Measurements from ENCODE around the gene OOSP4A.

Gene OOSP4A

GRCh38 chr11:59954219-59954847 lies 9.5 kb upstream of the OOSP4A start (continued):
- TF ChIP-seq ZNF223 (tag by site-specific recombination; IDR thresholded peaks at IDR 0.05) (no peak), KLF17 (tag by site-specific recombination; IDR thresholded peaks at IDR 0.05) (no peak), REPIN1 (tag by site-specific recombination; IDR thresholded peaks at IDR 0.05; ENCODE audit: low read depth) (no peak), OSR2 (tag by site-specific recombination; IDR thresholded peaks at IDR 0.05) (no peak), ZNF791 (tag by site-specific recombination; IDR thresholded peaks at IDR 0.05) (no peak)

- TF ChIP-seq PRDM10 (tag by site-specific recombination; IDR thresholded peaks at IDR 0.05) (no peak), ZBTB6 (tag by site-specific recombination; IDR thresholded peaks at IDR 0.05) (no peak), ZNF239 (tag by site-specific recombination; IDR thresholded peaks at IDR 0.05) (no peak), ZNF629 (tag by site-specific recombination; IDR thresholded peaks at IDR 0.05) (no peak)
- H3K4me3 ChIP-seq (ENCODE audit: low read depth, low read length), result no peak overlapping the region
- CTCF ChIA-PET, result no interaction called here
- POLR2A ChIA-PET, result no interaction called here
- H3K27ac ChIP-seq (ENCODE audit: extremely low read depth, low read depth, low read length), result no peak overlapping the region
- no peaks in the 10 kb centered on the region for H3K36me3 ChIP-seq (ENCODE audit: control insufficient read depth in 2 of 2, insufficient read depth in 1 of 2, low read length in 2 of 2)
- H3K4me1 ChIP-seq (ENCODE audit: control insufficient read depth, insufficient read depth, low read length), result no peaks in the 10 kb centered on the region
- H3K9me3 ChIP-seq (ENCODE audit: control insufficient read depth, insufficient read depth, low read depth, low read length), result no peaks in the 10 kb centered on the region
Measured at GRCh38 chr11:59957094-59957493, 6.7 kb upstream of the OOSP4A start.

GRCh38 chr11:59960502-59961381 lies 3.1 kb upstream of the OOSP4A start:
- H3K4me3 ChIP-seq (ENCODE audit: low read depth, low read length), result no peak overlapping the region
- no peaks in the 10 kb centered on the region for H3K36me3 ChIP-seq (ENCODE audit: control insufficient read depth in 2 of 2, insufficient read depth in 1 of 2, low read length in 2 of 2)
- ChIA-PET CTCF (interaction anchor here (0.6 kb wide), 1 partner anchor 101 kb away, joined by 5 read pairs; no protein-coding TSS in a partner anchor), POLR2A (no interaction called here)
- no peaks in the 10 kb centered on the region for H3K4me1 ChIP-seq (ENCODE audit: control insufficient read depth, insufficient read depth, low read length)
- H3K9me3 ChIP-seq (ENCODE audit: control insufficient read depth, insufficient read depth, low read depth, low read length), result no peaks in the 10 kb centered on the region
- H3K27ac ChIP-seq (ENCODE audit: extremely low read depth, low read depth, low read length), result no peak overlapping the region
- TF ChIP-seq SALL2 (tag by site-specific recombination; IDR thresholded peaks at IDR 0.05; ENCODE audit: borderline replicate concordance), result no peak
- no peak for TF ChIP-seq ZNF664 (tag by site-specific recombination; IDR thresholded peaks at IDR 0.05)
- no peak for TF ChIP-seq KLF7 (tag by site-specific recombination; IDR thresholded peaks at IDR 0.05; ENCODE audit: borderline replicate concordance)
- no peak for TF ChIP-seq ZNF639 (tag by site-specific recombination; IDR thresholded peaks at IDR 0.05)
- no peak for TF ChIP-seq ZNF544 (tag by site-specific recombination; IDR thresholded peaks at IDR 0.05)
- TF ChIP-seq PRDM1 (tag by site-specific recombination; IDR thresholded peaks at IDR 0.05), result no peak
- no peak for TF ChIP-seq INSM2 (tag by site-specific recombination; IDR thresholded peaks at IDR 0.05)
- TF ChIP-seq ZNF324 (tag by site-specific recombination; IDR thresholded peaks at IDR 0.05), result no peak
- TF ChIP-seq ZNF266 (tag by site-specific recombination; IDR thresholded peaks at IDR 0.05; ENCODE audit: low read depth), result no peak
- TF ChIP-seq ZBTB8A (tag by site-specific recombination; IDR thresholded peaks at IDR 0.05), result no peak
- TF ChIP-seq ZNF311 (tag by site-specific recombination; IDR thresholded peaks at IDR 0.05; ENCODE audit: borderline replicate concordance), result no peak

Measured in HEK293 (cell line).